ENCODE results near the gene SRSF11.
"Not testable (repeated sequence)": the region's sequence is repeated elsewhere in the genome, so short reads cannot be mapped to it uniquely, and the experiment has no call there.

SRSF11 gene

GRCh38 chr1:70221238-70222121 lies at the start of gene SRSF11:
TSS of gene SRSF11 (plus strand) at chr1:70221380. CDS start at chr1:70221637, 257 bp downstream.
- DNase-seq = peak; percentile 84

- no peak for DNase-seq
These were observed 49.7 kb upstream of the SRSF11 start for GRCh38 chr1:70171512-70171911.

GRCh38 chr1:70185181-70185580 lies 36.0 kb upstream of the SRSF11 start:
- DNase-seq = not testable (repeated sequence)

- DNase-seq = no peak
These were observed 32.7 kb upstream of the SRSF11 start for GRCh38 chr1:70188522-70188921.

GRCh38 chr1:70190180-70190579 lies 31.0 kb upstream of the SRSF11 start:
- DNase-seq = no peak

GRCh38 chr1:70192446-70192845 lies 28.7 kb upstream of the SRSF11 start:
- not testable (repeated sequence) for DNase-seq

GRCh38 chr1:70194601-70195000 lies 26.6 kb upstream of the SRSF11 start:
- DNase-seq = no peak

- DNase-seq = peak; percentile 1
These were observed 25.8 kb upstream of the SRSF11 start for GRCh38 chr1:70195342-70195741.

- DNase-seq = no peak
These were observed 24.8 kb upstream of the SRSF11 start for GRCh38 chr1:70196333-70196732.

- no peak for DNase-seq
These were observed 21.1 kb upstream of the SRSF11 start for GRCh38 chr1:70200065-70200464.

- no peak for DNase-seq
These were observed 18.9 kb upstream of the SRSF11 start for GRCh38 chr1:70202173-70202758.

- no peak for DNase-seq
These were observed 17.0 kb upstream of the SRSF11 start for GRCh38 chr1:70204139-70204538.

GRCh38 chr1:70204600-70204999 lies 16.6 kb upstream of the SRSF11 start:
- DNase-seq = no peak

GRCh38 chr1:70205071-70205433 lies 16.1 kb upstream of the SRSF11 start:
- no peak for DNase-seq

- DNase-seq = peak; percentile 81
These were observed 15.6 kb upstream of the SRSF11 start, which contains the start of gene LRRC40 for GRCh38 chr1:70205434-70206118. TSS of gene LRRC40 (minus strand) at chr1:70205579. CDS start at chr1:70205540, 39 bp downstream.

GRCh38 chr1:70206833-70207232 lies 14.3 kb upstream of the SRSF11 start:
- not testable (repeated sequence) for DNase-seq

- DNase-seq = no peak
These were observed 13.7 kb upstream of the SRSF11 start for GRCh38 chr1:70207492-70207891.

- no peak for DNase-seq
These were observed 12.9 kb upstream of the SRSF11 start for GRCh38 chr1:70208292-70208691.

- DNase-seq = no peak
These were observed 10.4 kb upstream of the SRSF11 start for GRCh38 chr1:70210820-70211219.

GRCh38 chr1:70211541-70211940 lies 9.6 kb upstream of the SRSF11 start:
- no peak for DNase-seq

GRCh38 chr1:70220015-70220414 lies 1.2 kb upstream of the SRSF11 start:
- no peak for DNase-seq

- no peak for DNase-seq
These were observed 503 bp upstream of the SRSF11 start for GRCh38 chr1:70220517-70221237.

- no peak for DNase-seq
These were observed 1.6 kb downstream of the SRSF11 start for GRCh38 chr1:70222716-70223235.
